IMR-90 (cell line): ENCODE data around the gene PLAAT4. TPM values are rescaled to one million over a fixed set of nuclear protein-coding genes. Genes with fewer than 3 reads are reported as not detected.

Experiments used
- ATAC-seq: fragments of 200-7000 bp; cut with Tn5 transposase; 2 replicates; pipeline ENCODE4 v1.9.1; 2020; ENCODE audit warnings: low read depth, mild to moderate bottlenecking, moderate library complexity
- BruUV-seq: library from RNA; stranded (reverse); fragments of 400-500 nt; replicated peaks from 2 replicates; lab custom pipeline; 2021; lab: Mats Ljungman, UMichigan
- CTCF ChIA-PET: fragments of 300-600 bp; formaldehyde crosslinking; extraction: SDS; loops from one replicate; lab custom pipeline; 2021; ENCODE audit warnings: antibody characterized with exemption; lab: Yijun Ruan, JAX
- POLR2A ChIA-PET: fragments of 300-600 bp; sonication (Branson Sonifier 250); formaldehyde crosslinking; loops from one replicate; lab custom pipeline; 2022; ENCODE audit warnings: antibody characterized with exemption; ENCODE audit not compliant: unreplicated experiment; lab: Charles Lee
- DNase-seq: peaks from one replicate; pipeline ENCODE4 v3.0.0; 2013
- H2AFZ ChIP-seq: replicated peaks from 2 replicates; pipeline ENCODE3; 2013; ENCODE audit warnings: low read length, mild to moderate bottlenecking; ENCODE audit not compliant: poor library complexity
- H2AK5ac ChIP-seq: 2 replicates; pipeline ENCODE4 v1.6.1; 2013; ENCODE audit warnings: low read depth, low read length, inconsistent platforms
- H2AK9ac ChIP-seq: replicated peaks from 2 replicates; pipeline ENCODE3; 2013; ENCODE audit warnings: mild to moderate bottlenecking, low read depth, low read length, moderate library complexity; ENCODE audit not compliant: poor library complexity
- H2BK120ac ChIP-seq: 2 replicates; pipeline ENCODE4 v1.6.1; 2013; ENCODE audit warnings: low read depth, low read length, inconsistent platforms
- H2BK15ac ChIP-seq: 3 replicates; pipeline ENCODE4 v1.6.1; 2013; ENCODE audit warnings: low read depth, low read length, inconsistent platforms
- H2BK20ac ChIP-seq: 2 replicates; pipeline ENCODE4 v1.6.1; 2013; ENCODE audit warnings: low read depth, mild to moderate bottlenecking, inconsistent platforms, low read length, moderate library complexity
- H2BK5ac ChIP-seq: 2 replicates; pipeline ENCODE4 v1.6.1; 2013; ENCODE audit warnings: mild to moderate bottlenecking, low read depth, low read length, inconsistent platforms; ENCODE audit not compliant: poor library complexity, severe bottlenecking
- H3K14ac ChIP-seq: replicated peaks from 2 replicates; pipeline ENCODE4 v1.6.1; 2013; ENCODE audit warnings: low read depth, low read length, inconsistent platforms
- H3K18ac ChIP-seq: 2 replicates; pipeline ENCODE4 v1.6.1; 2013; ENCODE audit warnings: low read depth, low read length, control low read depth
- H3K23ac ChIP-seq: 2 replicates; pipeline ENCODE4 v1.6.1; 2013; ENCODE audit warnings: low read depth, low read length, inconsistent platforms
- H3K27ac ChIP-seq: 2 replicates; pipeline ENCODE4 v1.5.1; 2013; ENCODE audit warnings: mild to moderate bottlenecking, control low read depth, low read length; ENCODE audit not compliant: insufficient read depth
- H3K27me3 ChIP-seq: 2 replicates; pipeline ENCODE4 v1.6.1; 2013; ENCODE audit warnings: low read length; ENCODE audit not compliant: control insufficient read depth, insufficient read depth
- H3K36me3 ChIP-seq: 2 replicates; pipeline ENCODE4 v1.6.1; 2013; ENCODE audit warnings: low read length, mixed read lengths; ENCODE audit not compliant: control insufficient read depth, insufficient read depth
- H3K4ac ChIP-seq: 2 replicates; pipeline ENCODE4 v1.6.1; 2013; ENCODE audit warnings: low read depth, low read length, inconsistent platforms
- H3K4me1 ChIP-seq: 2 replicates; pipeline ENCODE4 v1.6.1; 2013; ENCODE audit warnings: low read length, mixed read lengths; ENCODE audit not compliant: control insufficient read depth, insufficient read depth
- H3K4me2 ChIP-seq: 2 replicates; pipeline ENCODE4 v1.6.1; 2013; ENCODE audit warnings: low read depth, mild to moderate bottlenecking, control low read depth, low read length, moderate library complexity
- H3K4me3 ChIP-seq: 2 replicates; pipeline ENCODE4 v1.5.1; 2013; ENCODE audit warnings: low read depth, mild to moderate bottlenecking, control low read depth, low read length, moderate library complexity; ENCODE audit not compliant: insufficient read depth
- H3K56ac ChIP-seq: 2 replicates; pipeline ENCODE4 v1.6.1; 2013; ENCODE audit warnings: low read length, inconsistent platforms; ENCODE audit not compliant: insufficient read depth; ENCODE audit errors: extremely low read depth
- H3K79me1 ChIP-seq, 2 experiments: 2 replicates each; pipeline ENCODE4 v1.6.1; 2013; ENCODE audit warnings: low read length in 2 of 2, inconsistent platforms in 1 of 2, low read depth in 1 of 2
- H3K9ac ChIP-seq: 2 replicates; pipeline ENCODE4 v1.6.1; 2013; ENCODE audit warnings: low read depth, low read length, control low read depth
- H3K9me1 ChIP-seq: 2 replicates; pipeline ENCODE4 v1.6.1; 2013; ENCODE audit warnings: low read length, inconsistent platforms; ENCODE audit not compliant: insufficient read depth
- H3K9me3 ChIP-seq: 2 replicates; pipeline ENCODE4 v1.6.1; 2013; ENCODE audit warnings: low read length; ENCODE audit not compliant: control insufficient read depth, insufficient read depth
- H4K20me1 ChIP-seq: 2 replicates; pipeline ENCODE4 v1.6.1; 2013; ENCODE audit warnings: low read length, inconsistent platforms; ENCODE audit not compliant: insufficient read depth
- H4K5ac ChIP-seq: 2 replicates; pipeline ENCODE4 v1.6.1; 2013; ENCODE audit warnings: mild to moderate bottlenecking, low read depth, low read length, control low read depth
- H4K8ac ChIP-seq, 2 experiments: 2 replicates each; pipeline ENCODE4 v1.6.1; 2013; ENCODE audit warnings: low read depth in 2 of 2, low read length in 2 of 2, control low read depth in 1 of 2, inconsistent platforms in 1 of 2
- H4K91ac ChIP-seq: 2 replicates; pipeline ENCODE4 v1.6.1; 2013; ENCODE audit warnings: low read depth, low read length, inconsistent platforms; ENCODE audit not compliant: insufficient read depth
- CEBPB ChIP-seq: IDR thresholded peaks from 2 replicates; pipeline ENCODE4 v1.6.1; 2012; ENCODE audit warnings: low read depth, low read length, improper control_type of control experiment
- CHD1 ChIP-seq: IDR thresholded peaks from 2 replicates; pipeline ENCODE4 v1.6.1; 2012; ENCODE audit warnings: low read depth, low read length, improper control_type of control experiment
- FOS ChIP-seq: fragments of 150-350 bp; IDR thresholded peaks from 2 replicates; pipeline ENCODE4 v1.6.1; 2016; ENCODE audit warnings: low read depth, low read length
- MAFK ChIP-seq: IDR thresholded peaks from 2 replicates; pipeline ENCODE4 v1.6.1; 2012; ENCODE audit warnings: low read depth, low read length, improper control_type of control experiment
- MAZ ChIP-seq: IDR thresholded peaks from 2 replicates; pipeline ENCODE4 v1.6.1; 2012; ENCODE audit warnings: low read depth, mild to moderate bottlenecking, low read length, improper control_type of control experiment, moderate library complexity, borderline replicate concordance
- NFE2L2 ChIP-seq: fragments of 150-350 bp; IDR thresholded peaks from 2 replicates; pipeline ENCODE4 v1.6.1; 2016; ENCODE audit warnings: low read depth, mild to moderate bottlenecking, low read length
- POLR2A ChIP-seq: IDR thresholded peaks from 2 replicates; pipeline ENCODE4 v1.6.1; 2012; ENCODE audit warnings: mild to moderate bottlenecking, low read depth, low read length
- RAD21 ChIP-seq: IDR thresholded peaks from 2 replicates; pipeline ENCODE4 v1.6.1; 2012; ENCODE audit warnings: low read length, improper control_type of control experiment
- RCOR1 ChIP-seq: IDR thresholded peaks from 2 replicates; pipeline ENCODE4 v1.6.1; 2012; ENCODE audit warnings: mild to moderate bottlenecking, low read length, improper control_type of control experiment; ENCODE audit not compliant: insufficient replicate concordance
- RFX5 ChIP-seq: IDR thresholded peaks from 2 replicates; pipeline ENCODE4 v1.8.0; 2012; ENCODE audit warnings: low read depth, mild to moderate bottlenecking, low read length, moderate library complexity
- SMC3 ChIP-seq: fragments of 150-350 bp; IDR thresholded peaks from 2 replicates; pipeline ENCODE4 v1.6.1; 2016; ENCODE audit warnings: low read depth, mild to moderate bottlenecking, antibody characterized with exemption, low read length, moderate library complexity
- WGBS, 2 experiments: methylation state at CpG; one replicate each; pipeline versions ENCODE4 v1.1.5 to v1.1.7; 2013; ENCODE audit warnings: missing lambda C conversion rate in 2 of 2; ENCODE audit not compliant: insufficient read length in 1 of 2; ENCODE audit errors: extremely low coverage in 2 of 2; 5-methylcytosine and 5-hydroxymethylcytosine counted together
- dilution Hi-C: fragments of 300-500 bp; cut with HindIII; formaldehyde crosslinking; loops from one replicate; pipeline ENCODE4 v1.14.3; 2018; ENCODE audit warnings: low sequenced_read_pairs; ENCODE audit not compliant: unreplicated experiment
- in situ Hi-C: fragments of 300-500 bp; cut with MboI; formaldehyde crosslinking; loops from 3 replicates; pipeline ENCODE4 v1.14.3; 2019; ENCODE audit warnings: low sequenced_read_pairs, inconsistent platforms, mixed read lengths
- intact Hi-C: fragments of 100-400 bp; cut with micrococcal nuclease; formaldehyde crosslinking; loops from 2 replicates; pipeline ENCODE4 v1.10.0; 2022
- polyA plus RNA-seq, 3 experiments: library from polyadenylated mRNA; depleted of rRNA; stranded (reverse); fragments of >200 nt; gene quantifications; 2 replicates each; pipeline ENCODE4 v1.2.3, GENCODE V29; 2012; ENCODE audit warnings: low replicate concordance in 1 of 3
- total RNA-seq: library from RNA; depleted of rRNA; stranded (reverse); fragments of >200 nt; gene quantifications from 2 replicates; pipeline ENCODE4 v1.2.3, GENCODE V29; 2012
- TF ChIP-seq, protein P1 (sequence below): fragments of 150-350 bp; IDR thresholded peaks from 2 replicates; pipeline ENCODE4 v1.6.1; 2017; ENCODE audit warnings: mild to moderate bottlenecking, antibody characterized with exemption, low read length, low read depth
- TF ChIP-seq, protein P2 (sequence below): fragments of 150-350 bp; IDR thresholded peaks from 2 replicates; pipeline ENCODE4 v1.6.1; 2016; ENCODE audit warnings: low read depth, mild to moderate bottlenecking, low read length, moderate library complexity, borderline replicate concordance
- TF ChIP-seq, protein P3 (sequence below): conservative IDR thresholded peaks from 2 replicates; pipeline ENCODE4 v1.5.1; 2012; ENCODE audit warnings: mild to moderate bottlenecking, low read depth, low read length, improper control_type of control experiment

Gene PLAAT4
- total and polyA plus RNA-seq, 2 of the 4 experiments (the other 2 are of a cell fraction), result 0.17 to 0.18 TPM

DNA sequence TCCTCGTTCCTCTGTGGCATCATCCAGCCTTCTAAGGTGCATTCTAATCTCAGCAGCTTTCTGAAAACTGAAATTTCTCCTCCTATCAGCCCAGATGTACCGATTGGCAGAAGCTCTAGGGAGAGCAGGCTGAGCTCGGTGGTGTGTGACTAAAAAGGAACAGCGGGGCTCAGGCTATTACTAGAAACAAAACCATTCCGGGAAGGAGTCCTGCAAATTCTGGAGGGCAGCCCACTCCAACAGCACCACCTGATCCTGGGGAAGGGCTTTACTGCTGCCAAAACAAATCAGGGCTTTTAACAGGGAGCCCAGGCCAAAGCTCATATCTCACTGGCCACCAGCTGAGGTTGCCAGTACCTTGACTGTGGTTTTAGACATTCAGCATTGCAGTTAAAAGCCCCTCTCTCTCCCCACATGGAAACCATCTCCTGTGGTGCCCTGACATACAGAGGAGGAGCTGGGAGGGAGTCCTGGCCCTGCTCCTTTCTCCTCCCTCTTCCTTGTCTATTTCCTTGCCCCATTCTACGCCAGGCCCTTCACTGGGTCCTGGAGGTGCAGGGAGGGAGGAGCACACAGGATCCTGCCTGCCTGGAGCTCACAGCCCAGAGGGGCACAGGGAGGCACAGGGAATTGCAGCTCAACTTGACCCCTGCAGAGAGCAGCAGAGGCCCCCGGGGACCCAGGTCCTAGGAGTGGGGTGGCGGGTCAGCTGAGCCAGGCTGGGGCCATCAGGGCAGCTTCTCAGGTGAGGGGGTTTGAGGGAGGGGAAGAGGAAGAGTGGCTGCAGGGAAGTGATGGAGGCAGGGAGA, 889 bp downstream of the PLAAT4 start:
- WGBS, 2 experiments, result no CpG with 5 or more reads among the region's 8 CpGs
- peak overlapping the region; percentile 76 for H2AFZ ChIP-seq
- peak overlapping the region; percentile 85; the same call in 1 of the 2 replicates for H3K4me2 ChIP-seq
- H3K4me3 ChIP-seq, result no peak overlapping the region
- no peak overlapping the region; the same call in 1 of the 2 replicates for H3K18ac ChIP-seq
- no peak overlapping the region for H2BK20ac ChIP-seq
- CTCF ChIA-PET, result interaction anchor here (0.9 kb wide), 2 partner anchors 18 to 67 kb away, joined by 3 read pairs; no protein-coding TSS in a partner anchor
- peak; percentile 52 for ATAC-seq
- H3K23ac ChIP-seq, result no peak overlapping the region
- H3K9ac ChIP-seq, result peak overlapping the region; percentile 17; the same call in 1 of the 2 replicates
- H3K14ac ChIP-seq, result no peak overlapping the region; the same call in 1 of the 2 replicates
- no peaks in the 10 kb centered on the region for H3K79me1 ChIP-seq
- dilution Hi-C loops, result no loop called here
- H2BK15ac ChIP-seq, result no peak overlapping the region
- intact Hi-C loops, result no loop called here
- no peak overlapping the region; the same call in 1 of the 2 replicates for H3K27ac ChIP-seq
- no peak overlapping the region for H2AK5ac ChIP-seq
- H4K5ac ChIP-seq, result peak overlapping the region; percentile 41; the same call in 1 of the 2 replicates
- H4K20me1 ChIP-seq, result no peaks in the 10 kb centered on the region
- H2BK120ac ChIP-seq, result no peak overlapping the region
- no peaks in the 10 kb centered on the region for H3K9me3 ChIP-seq
- no peak overlapping the region for H4K8ac ChIP-seq
- peak; percentile 4 for DNase-seq
- no TSS peak for BruUV-seq
- in situ Hi-C loops, result no loop called here
- peaks cover 7% of the 10 kb centered on the region for H3K27me3 ChIP-seq
- H3K56ac ChIP-seq, result no peak overlapping the region
- no peak overlapping the region for H2BK5ac ChIP-seq
- POLR2A ChIA-PET, result no interaction called here
- H2AK9ac ChIP-seq, result no peak overlapping the region
- H3K4ac ChIP-seq, result no peak overlapping the region; the same call in 1 of the 2 replicates
- peaks cover 9% of the 10 kb centered on the region; the same call in 1 of the 2 replicates for H3K4me1 ChIP-seq
- no peaks in the 10 kb centered on the region for H3K36me3 ChIP-seq
- H4K91ac ChIP-seq, result no peak overlapping the region
- no peaks in the 10 kb centered on the region for H3K9me1 ChIP-seq
- TF ChIP-seq POLR2A (no peak), CEBPB (no peak), NFE2L2 (no peak), CHD1 (no peak), RCOR1 (no peak), RAD21 (no peak), FOS (no peak), MAZ (no peak), SMC3 (no peak), MAFK (no peak), RFX5 (no peak)
- TF ChIP-seq, protein P1, sequence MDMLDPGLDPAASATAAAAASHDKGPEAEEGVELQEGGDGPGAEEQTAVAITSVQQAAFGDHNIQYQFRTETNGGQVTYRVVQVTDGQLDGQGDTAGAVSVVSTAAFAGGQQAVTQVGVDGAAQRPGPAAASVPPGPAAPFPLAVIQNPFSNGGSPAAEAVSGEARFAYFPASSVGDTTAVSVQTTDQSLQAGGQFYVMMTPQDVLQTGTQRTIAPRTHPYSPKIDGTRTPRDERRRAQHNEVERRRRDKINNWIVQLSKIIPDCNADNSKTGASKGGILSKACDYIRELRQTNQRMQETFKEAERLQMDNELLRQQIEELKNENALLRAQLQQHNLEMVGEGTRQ, result no peak
- TF ChIP-seq, protein P2, sequence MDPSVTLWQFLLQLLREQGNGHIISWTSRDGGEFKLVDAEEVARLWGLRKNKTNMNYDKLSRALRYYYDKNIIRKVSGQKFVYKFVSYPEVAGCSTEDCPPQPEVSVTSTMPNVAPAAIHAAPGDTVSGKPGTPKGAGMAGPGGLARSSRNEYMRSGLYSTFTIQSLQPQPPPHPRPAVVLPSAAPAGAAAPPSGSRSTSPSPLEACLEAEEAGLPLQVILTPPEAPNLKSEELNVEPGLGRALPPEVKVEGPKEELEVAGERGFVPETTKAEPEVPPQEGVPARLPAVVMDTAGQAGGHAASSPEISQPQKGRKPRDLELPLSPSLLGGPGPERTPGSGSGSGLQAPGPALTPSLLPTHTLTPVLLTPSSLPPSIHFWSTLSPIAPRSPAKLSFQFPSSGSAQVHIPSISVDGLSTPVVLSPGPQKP, result no peak
- TF ChIP-seq, protein P3, sequence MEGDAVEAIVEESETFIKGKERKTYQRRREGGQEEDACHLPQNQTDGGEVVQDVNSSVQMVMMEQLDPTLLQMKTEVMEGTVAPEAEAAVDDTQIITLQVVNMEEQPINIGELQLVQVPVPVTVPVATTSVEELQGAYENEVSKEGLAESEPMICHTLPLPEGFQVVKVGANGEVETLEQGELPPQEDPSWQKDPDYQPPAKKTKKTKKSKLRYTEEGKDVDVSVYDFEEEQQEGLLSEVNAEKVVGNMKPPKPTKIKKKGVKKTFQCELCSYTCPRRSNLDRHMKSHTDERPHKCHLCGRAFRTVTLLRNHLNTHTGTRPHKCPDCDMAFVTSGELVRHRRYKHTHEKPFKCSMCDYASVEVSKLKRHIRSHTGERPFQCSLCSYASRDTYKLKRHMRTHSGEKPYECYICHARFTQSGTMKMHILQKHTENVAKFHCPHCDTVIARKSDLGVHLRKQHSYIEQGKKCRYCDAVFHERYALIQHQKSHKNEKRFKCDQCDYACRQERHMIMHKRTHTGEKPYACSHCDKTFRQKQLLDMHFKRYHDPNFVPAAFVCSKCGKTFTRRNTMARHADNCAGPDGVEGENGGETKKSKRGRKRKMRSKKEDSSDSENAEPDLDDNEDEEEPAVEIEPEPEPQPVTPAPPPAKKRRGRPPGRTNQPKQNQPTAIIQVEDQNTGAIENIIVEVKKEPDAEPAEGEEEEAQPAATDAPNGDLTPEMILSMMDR, result no peak
